Measurements from ENCODE around the gene TMOD3.

Gene TMOD3

DNA sequence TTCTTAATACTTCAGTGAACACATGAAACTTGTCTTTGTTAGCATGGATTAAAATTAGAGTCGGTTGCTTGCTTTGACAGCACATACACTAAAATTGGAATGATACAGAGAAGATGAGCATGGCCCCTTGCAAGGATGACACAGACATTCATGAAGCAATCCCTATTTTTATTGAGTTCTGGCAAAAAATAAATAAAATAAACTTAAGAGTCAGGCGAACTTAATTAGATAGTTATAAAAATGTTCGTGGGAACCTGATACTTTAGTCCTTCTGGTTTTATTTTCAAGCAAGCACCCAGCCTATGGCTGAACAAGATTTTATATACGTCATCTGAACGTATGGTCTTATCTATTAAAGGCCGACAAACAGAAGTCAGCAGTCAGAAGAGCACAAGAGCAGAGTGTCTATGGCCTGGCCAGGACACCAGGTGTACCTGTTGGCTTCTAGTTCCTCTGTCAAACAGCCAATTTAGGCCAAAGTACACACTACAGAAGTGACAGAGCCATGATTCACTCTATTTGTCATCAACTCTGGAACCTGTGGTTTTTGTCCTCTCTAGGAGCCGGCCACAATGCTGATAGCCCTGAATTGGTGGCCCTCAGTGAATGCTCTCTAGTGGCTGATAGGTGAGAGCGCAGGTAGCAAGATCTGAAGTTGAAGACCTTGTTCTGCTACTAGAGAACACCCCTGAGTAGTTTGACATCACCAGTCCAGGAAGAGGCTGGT, 77.8 kb downstream of the TMOD3 start:
- peak; percentile 65 for DNase-seq
- Histone ChIP-seq H3K4me3 (ENCODE audit: low read length) (no peak overlapping the region), H3K4me1 (ENCODE audit: control insufficient read depth, low read depth, low read length) (no peaks in the 10 kb centered on the region), H4K5ac (ENCODE audit: low read length) (no peak overlapping the region), H3K27me3 (ENCODE audit: insufficient read depth, low read length, poor library complexity) (no peaks in the 10 kb centered on the region), H2BK5ac (ENCODE audit: low read length) (no peak overlapping the region), H3K36me3 (ENCODE audit: control insufficient read depth, insufficient read depth, low read length) (no peaks in the 10 kb centered on the region), H3K56ac (ENCODE audit: low read length) (no peak overlapping the region), H2BK120ac (ENCODE audit: low read depth, low read length) (no peak overlapping the region), H3K9ac (ENCODE audit: low read length) (no peak overlapping the region), H3K18ac (ENCODE audit: low read length) (no peak overlapping the region), H4K8ac (ENCODE audit: low read depth, low read length) (no peak overlapping the region), H2BK15ac (replicated peaks; ENCODE audit: low read depth) (no peak overlapping the region), H3K27ac (ENCODE audit: low read depth, low read length) (no peak overlapping the region), H3K23ac (ENCODE audit: low read length) (no peak overlapping the region), H3K79me1 (ENCODE audit: low read length) (no peaks in the 10 kb centered on the region), H3K4me2 (ENCODE audit: low read length) (no peak overlapping the region), H2AK5ac (ENCODE audit: low read length) (no peak overlapping the region), H3K4ac (ENCODE audit: low read depth, low read length) (no peak overlapping the region), H3K79me2 (ENCODE audit: control insufficient read depth, insufficient read depth, low read length) (no peaks in the 10 kb centered on the region)
- no CpG with 5 or more reads among the region's 8 CpGs for WGBS (ENCODE audit: extremely low coverage, insufficient coverage, low lambda C conversion rate)

DNA sequence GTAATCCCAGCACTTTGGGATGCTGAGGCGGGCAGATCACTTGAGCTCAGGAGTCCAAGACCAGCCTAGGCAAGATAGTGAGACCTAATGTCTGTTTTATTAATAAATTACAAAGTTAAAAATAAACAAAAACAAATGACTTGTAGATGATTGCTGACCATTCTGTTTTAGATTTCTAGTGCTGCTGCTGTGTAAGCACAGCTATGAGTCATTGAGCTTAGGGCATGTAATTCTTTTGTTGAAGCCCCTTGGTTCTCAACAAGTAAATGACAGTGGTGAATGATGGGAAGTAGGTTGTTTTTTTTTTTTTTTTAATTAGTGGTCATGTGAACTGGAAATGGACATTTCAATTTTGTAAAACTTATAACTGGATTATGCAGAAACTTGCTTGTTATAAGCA, 78.9 kb downstream of the TMOD3 start:
- no peak overlapping the region for H2AK5ac ChIP-seq (ENCODE audit: low read length)
- no peak overlapping the region for H3K4me2 ChIP-seq (ENCODE audit: low read length)
- no peak overlapping the region for H3K18ac ChIP-seq (ENCODE audit: low read length)
- no peak overlapping the region for H4K5ac ChIP-seq (ENCODE audit: low read length)
- H3K4ac ChIP-seq (ENCODE audit: low read depth, low read length) = no peak overlapping the region
- H3K27ac ChIP-seq (ENCODE audit: low read depth, low read length) = no peak overlapping the region
- H3K36me3 ChIP-seq (ENCODE audit: control insufficient read depth, insufficient read depth, low read length) = no peaks in the 10 kb centered on the region
- no peak overlapping the region for H3K56ac ChIP-seq (ENCODE audit: low read length)
- no peak overlapping the region for H4K8ac ChIP-seq (ENCODE audit: low read depth, low read length)
- no peaks in the 10 kb centered on the region for H3K4me1 ChIP-seq (ENCODE audit: control insufficient read depth, low read depth, low read length)
- H2BK15ac ChIP-seq (replicated peaks; ENCODE audit: low read depth) = no peak overlapping the region
- no peak overlapping the region for H2BK120ac ChIP-seq (ENCODE audit: low read depth, low read length)
- H3K27me3 ChIP-seq (ENCODE audit: insufficient read depth, low read length, poor library complexity) = no peaks in the 10 kb centered on the region
- no peaks in the 10 kb centered on the region for H3K79me1 ChIP-seq (ENCODE audit: low read length)
- no peaks in the 10 kb centered on the region for H3K79me2 ChIP-seq (ENCODE audit: control insufficient read depth, insufficient read depth, low read length)
- no CpG with 5 or more reads among the region's 1 CpG for WGBS (ENCODE audit: extremely low coverage, insufficient coverage, low lambda C conversion rate)
- no peak overlapping the region for H3K4me3 ChIP-seq (ENCODE audit: low read length)
- no peak overlapping the region for H2BK5ac ChIP-seq (ENCODE audit: low read length)
- no peak overlapping the region for H3K23ac ChIP-seq (ENCODE audit: low read length)
- DNase-seq = no peak
- H3K9ac ChIP-seq (ENCODE audit: low read length) = no peak overlapping the region

DNA sequence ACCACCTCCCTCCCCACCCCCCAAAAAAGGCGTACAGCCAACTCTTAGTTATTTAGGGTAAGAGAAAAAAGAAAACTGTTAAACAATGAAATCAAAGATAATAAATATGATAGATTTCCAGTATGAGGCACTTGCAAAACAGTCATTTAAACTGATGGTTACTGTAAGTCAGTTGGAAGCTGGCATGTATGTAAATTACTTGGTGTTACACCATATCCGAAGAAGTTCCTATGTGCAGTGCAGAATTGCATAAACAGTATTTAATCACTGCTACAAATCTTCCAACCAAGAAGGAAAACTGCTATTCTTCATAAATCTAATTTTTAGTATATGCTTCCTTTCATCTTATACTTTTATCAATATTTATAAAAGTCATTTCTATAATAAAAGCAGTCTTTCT, 80.1 kb downstream of the TMOD3 start:
- Histone ChIP-seq H3K36me3 (ENCODE audit: control insufficient read depth, insufficient read depth, low read length) (no peaks in the 10 kb centered on the region), H3K18ac (ENCODE audit: low read length) (no peak overlapping the region), H4K5ac (ENCODE audit: low read length) (no peak overlapping the region), H2BK120ac (ENCODE audit: low read depth, low read length) (no peak overlapping the region), H3K56ac (ENCODE audit: low read length) (no peak overlapping the region), H4K8ac (ENCODE audit: low read depth, low read length) (no peak overlapping the region), H3K79me1 (ENCODE audit: low read length) (no peaks in the 10 kb centered on the region), H3K9ac (ENCODE audit: low read length) (no peak overlapping the region), H3K4me2 (ENCODE audit: low read length) (no peak overlapping the region), H3K79me2 (ENCODE audit: control insufficient read depth, insufficient read depth, low read length) (no peaks in the 10 kb centered on the region), H3K4me3 (ENCODE audit: low read length) (no peak overlapping the region), H2BK5ac (ENCODE audit: low read length) (no peak overlapping the region), H2BK15ac (replicated peaks; ENCODE audit: low read depth) (no peak overlapping the region), H3K27ac (ENCODE audit: low read depth, low read length) (no peak overlapping the region), H2AK5ac (ENCODE audit: low read length) (no peak overlapping the region), H3K27me3 (ENCODE audit: insufficient read depth, low read length, poor library complexity) (no peaks in the 10 kb centered on the region), H3K23ac (ENCODE audit: low read length) (no peak overlapping the region), H3K4me1 (ENCODE audit: control insufficient read depth, low read depth, low read length) (no peaks in the 10 kb centered on the region), H3K4ac (ENCODE audit: low read depth, low read length) (no peak overlapping the region)
- WGBS (ENCODE audit: extremely low coverage, insufficient coverage, low lambda C conversion rate) = no CpG with 5 or more reads among the region's 2 CpGs
- no peak for DNase-seq

DNA sequence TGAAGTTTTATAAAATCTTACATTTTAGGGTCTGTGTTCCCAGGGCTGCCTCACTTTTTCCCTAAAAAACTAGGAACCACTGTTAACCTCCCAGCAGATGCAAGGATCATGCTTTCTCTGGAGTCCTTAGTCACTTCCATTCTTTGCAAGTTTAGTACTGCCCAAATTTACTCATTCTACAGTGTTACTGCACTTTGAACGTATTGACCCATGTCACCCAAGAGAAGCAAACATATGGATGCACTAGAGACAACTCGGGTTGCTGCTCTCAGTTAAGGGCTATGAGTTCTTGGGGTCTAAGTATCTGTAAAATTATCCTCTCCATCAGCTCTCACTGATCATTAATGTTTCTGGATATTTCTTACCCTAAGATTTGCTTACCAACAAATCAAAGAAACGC, 83.1 kb downstream of the TMOD3 start:
- H4K8ac ChIP-seq (ENCODE audit: low read depth, low read length) = no peak overlapping the region
- H3K4me3 ChIP-seq (ENCODE audit: low read length) = no peak overlapping the region
- no peak for DNase-seq
- no peak overlapping the region for H2BK5ac ChIP-seq (ENCODE audit: low read length)
- H3K9ac ChIP-seq (ENCODE audit: low read length) = no peak overlapping the region
- no peaks in the 10 kb centered on the region for H3K27me3 ChIP-seq (ENCODE audit: insufficient read depth, low read length, poor library complexity)
- no peak overlapping the region for H3K56ac ChIP-seq (ENCODE audit: low read length)
- H3K79me2 ChIP-seq (ENCODE audit: control insufficient read depth, insufficient read depth, low read length) = no peaks in the 10 kb centered on the region
- H3K27ac ChIP-seq (ENCODE audit: low read depth, low read length) = no peak overlapping the region
- H3K23ac ChIP-seq (ENCODE audit: low read length) = no peak overlapping the region
- H2BK120ac ChIP-seq (ENCODE audit: low read depth, low read length) = no peak overlapping the region
- H3K4me1 ChIP-seq (ENCODE audit: control insufficient read depth, low read depth, low read length) = no peaks in the 10 kb centered on the region
- no peaks in the 10 kb centered on the region for H3K36me3 ChIP-seq (ENCODE audit: control insufficient read depth, insufficient read depth, low read length)
- no CpG with 5 or more reads among the region's 3 CpGs for WGBS (ENCODE audit: extremely low coverage, insufficient coverage, low lambda C conversion rate)
- no peak overlapping the region for H3K4me2 ChIP-seq (ENCODE audit: low read length)
- no peak overlapping the region for H3K4ac ChIP-seq (ENCODE audit: low read depth, low read length)
- H2BK15ac ChIP-seq (replicated peaks; ENCODE audit: low read depth) = no peak overlapping the region
- H3K79me1 ChIP-seq (ENCODE audit: low read length) = no peaks in the 10 kb centered on the region
- no peak overlapping the region for H3K18ac ChIP-seq (ENCODE audit: low read length)
- no peak overlapping the region for H2AK5ac ChIP-seq (ENCODE audit: low read length)
- no peak overlapping the region for H4K5ac ChIP-seq (ENCODE audit: low read length)

DNA sequence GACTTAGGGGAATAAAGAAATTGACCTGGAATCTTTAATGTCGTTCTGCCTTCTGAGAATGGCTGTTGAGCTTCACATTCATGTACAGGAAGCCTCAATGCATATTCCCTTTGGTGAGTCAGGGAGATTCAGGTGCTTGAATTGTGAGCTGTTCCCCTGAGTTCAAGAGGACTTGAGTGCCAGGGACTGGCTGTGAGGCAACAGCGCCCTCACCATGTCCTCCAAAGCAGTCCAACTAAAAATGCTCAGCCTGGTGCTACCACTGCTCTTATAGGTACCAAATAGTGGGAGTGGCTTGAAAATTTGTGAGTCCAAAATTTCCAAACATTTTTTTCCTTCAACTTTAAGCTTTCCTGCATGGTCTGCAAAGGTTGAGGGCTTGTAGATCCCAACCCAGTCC, 88.0 kb downstream of the TMOD3 start:
- peak; percentile 82 for DNase-seq
- no CpG with 5 or more reads among the region's 2 CpGs for WGBS (ENCODE audit: extremely low coverage, insufficient coverage, low lambda C conversion rate)
- H3K23ac ChIP-seq (ENCODE audit: low read length) = no peak overlapping the region

More for the DNA sequence above, 88.0 kb downstream of the TMOD3 start:
- Histone ChIP-seq H3K79me1 (ENCODE audit: low read length) (no peaks in the 10 kb centered on the region), H3K56ac (ENCODE audit: low read length) (no peak overlapping the region), H3K27me3 (ENCODE audit: insufficient read depth, low read length, poor library complexity) (no peaks in the 10 kb centered on the region), H3K4me3 (ENCODE audit: low read length) (no peak overlapping the region), H3K4me2 (ENCODE audit: low read length) (no peak overlapping the region), H2BK15ac (replicated peaks; ENCODE audit: low read depth) (no peak overlapping the region), H3K4ac (ENCODE audit: low read depth, low read length) (no peak overlapping the region), H4K8ac (ENCODE audit: low read depth, low read length) (no peak overlapping the region), H4K5ac (ENCODE audit: low read length) (no peak overlapping the region), H2BK120ac (ENCODE audit: low read depth, low read length) (no peak overlapping the region), H3K4me1 (ENCODE audit: control insufficient read depth, low read depth, low read length) (no peaks in the 10 kb centered on the region), H3K9ac (ENCODE audit: low read length) (no peak overlapping the region), H3K18ac (ENCODE audit: low read length) (no peak overlapping the region), H2BK5ac (ENCODE audit: low read length) (no peak overlapping the region), H3K27ac (ENCODE audit: low read depth, low read length) (no peak overlapping the region), H3K79me2 (ENCODE audit: control insufficient read depth, insufficient read depth, low read length) (no peaks in the 10 kb centered on the region), H3K36me3 (ENCODE audit: control insufficient read depth, insufficient read depth, low read length) (peaks cover 5% of the 10 kb centered on the region), H2AK5ac (ENCODE audit: low read length) (no peak overlapping the region)
